Thyroid gland (tissue), 4 donors: ENCODE data around the gene AP1S3.

ENCODE experiments used
- CTCF ChIP-seq, 6 experiments: fragments of 200-600 bp in 3 of 6; fragments of 450-650 bp in 3 of 6; sonication (generic) in 3 of 6; IDR thresholded peaks; one replicate each; pipeline ENCODE4 v1.5.1; 2016 to 2019; ENCODE audit warnings: antibody characterized with exemption in 6 of 6, mild to moderate bottlenecking in 2 of 6, inconsistent platforms in 1 of 6, moderate library complexity in 1 of 6
- POLR2A ChIP-seq, 2 donors: fragments of 450-650 bp; IDR thresholded peaks; one replicate each; pipeline ENCODE4 v1.6.1; 2017; ENCODE audit warnings: antibody characterized with exemption in 2 of 2, mild to moderate bottlenecking in 2 of 2, moderate library complexity in 1 of 2

GRCh38 chr2:223837287-223838061, at the start of gene AP1S3:
- TF ChIP-seq CTCF (IDR thresholded peaks at IDR 0.05) (peak in 1 of 6 experiments; percentile 28), POLR2A (IDR thresholded peaks at IDR 0.05) (peak in 1 of 2 donors; percentile 95)
